OCI-LY3 (cell line): ENCODE results near the gene TIMP4.

Source experiments
- H2AFZ ChIP-seq: fragments of 200-600, 300-600 bp; shearing (Covaris generic); 2 replicates; pipeline ENCODE4 v1.6.0; 2014; ENCODE audit warnings: antibody characterized with exemption, low read depth, low read length
- H3K27ac ChIP-seq: fragments of 200-600, 300-600 bp; sonication (generic); 2 replicates; pipeline ENCODE4 v1.5.1; 2014; ENCODE audit warnings: mild to moderate bottlenecking, low read length, moderate library complexity, mixed read lengths
- H3K27me3 ChIP-seq: fragments of 200-600, 300-600 bp; sonication (generic); 2 replicates; pipeline ENCODE4 v1.6.1; 2014; ENCODE audit warnings: low read depth, low read length, mixed read lengths
- H3K36me3 ChIP-seq: fragments of 200-600, 300-600 bp; sonication (generic); replicated peaks from 2 replicates; pipeline ENCODE3; 2014; ENCODE audit warnings: low read depth, low read length, mixed read lengths
- H3K4me1 ChIP-seq: fragments of 300-600, 200-600 bp; sonication (generic); 2 replicates; pipeline ENCODE4 v1.6.1; 2014; ENCODE audit warnings: low read length, mixed read lengths
- H3K4me2 ChIP-seq: fragments of 200-600, 300-600 bp; sonication (generic); 2 replicates; pipeline ENCODE4 v1.6.1; 2014; ENCODE audit warnings: low read length, mixed read lengths
- H3K4me3 ChIP-seq: fragments of 300-600, 200-600 bp; sonication (generic); 2 replicates; pipeline ENCODE4 v1.5.1; 2014; ENCODE audit warnings: antibody characterized with exemption, mild to moderate bottlenecking, low read length, moderate library complexity
- H3K79me2 ChIP-seq: fragments of 300-600, 200-600 bp; shearing (Covaris generic); 2 replicates; pipeline ENCODE4 v1.6.1; 2014; ENCODE audit warnings: mild to moderate bottlenecking, low read length, mixed read lengths
- H3K9ac ChIP-seq: fragments of 300-600, 200-600 bp; shearing (Covaris generic); 2 replicates; pipeline ENCODE4 v1.6.0; 2014; ENCODE audit warnings: mild to moderate bottlenecking, low read length, moderate library complexity
- H3K9me3 ChIP-seq: fragments of 200-600, 300-600 bp; shearing (Covaris generic); 2 replicates; pipeline ENCODE4 v1.6.1; 2014; ENCODE audit warnings: low read length, mixed read lengths; ENCODE audit not compliant: insufficient read depth
- H4K20me1 ChIP-seq: fragments of 200-600, 300-600 bp; sonication (generic); 2 replicates; pipeline ENCODE4 v1.6.1; 2016; ENCODE audit warnings: low read length, mixed read lengths; ENCODE audit not compliant: insufficient read depth
- EZH2phosphoT487 ChIP-seq: fragments of 200-600 bp; shearing (Covaris generic); IDR thresholded peaks from 2 replicates; pipeline ENCODE4 v1.6.1; 2018; ENCODE audit warnings: antibody characterized with exemption, mixed run types, low read depth
- TF ChIP-seq, protein P1 (sequence below): fragments of 200-600, 300-600 bp; sonication (generic); IDR thresholded peaks from 2 replicates; pipeline ENCODE4 v1.5.1; 2014; ENCODE audit warnings: antibody characterized with exemption, low read length, low read depth

Gene TIMP4

DNA sequence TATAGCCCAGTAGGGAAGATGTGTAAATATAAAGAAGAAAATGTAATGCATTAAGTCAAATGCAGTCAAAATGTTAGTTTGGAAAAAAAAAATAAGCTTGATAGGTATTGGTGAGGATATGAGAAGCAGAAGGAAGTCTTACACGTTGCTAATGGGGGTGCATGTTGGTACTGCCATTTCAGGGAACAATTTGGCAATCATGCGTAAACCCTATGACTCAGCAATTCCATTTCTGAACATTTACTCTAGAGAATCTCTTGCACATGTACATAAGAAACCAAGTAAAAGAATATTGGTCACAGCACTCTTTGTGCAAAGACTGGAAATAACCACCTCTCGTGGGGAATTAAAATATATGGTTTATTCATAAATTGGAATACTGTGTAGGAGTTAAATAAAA lies 35.5 kb upstream of the TIMP4 start:
- Histone ChIP-seq H3K9ac (0 out of 2 replicates have a peak overlapping the region, but pooled peaks have one; percentile 0), H3K79me2 (no peaks in the 10 kb centered on the region), H4K20me1 (no peaks in the 10 kb centered on the region), H3K36me3 (no peaks in the 10 kb centered on the region), H3K4me2 (peak overlapping the region; percentile 64), H3K4me3 (peak overlapping the region; percentile 40), H3K27me3 (peaks cover 8% of the 10 kb centered on the region; the same call in 1 of the 2 replicates), H3K9me3 (no peaks in the 10 kb centered on the region), H2AFZ (no peak overlapping the region), H3K27ac (peak overlapping the region; percentile 68), H3K4me1 (peaks cover 69% of the 10 kb centered on the region)
- TF ChIP-seq, protein P1, sequence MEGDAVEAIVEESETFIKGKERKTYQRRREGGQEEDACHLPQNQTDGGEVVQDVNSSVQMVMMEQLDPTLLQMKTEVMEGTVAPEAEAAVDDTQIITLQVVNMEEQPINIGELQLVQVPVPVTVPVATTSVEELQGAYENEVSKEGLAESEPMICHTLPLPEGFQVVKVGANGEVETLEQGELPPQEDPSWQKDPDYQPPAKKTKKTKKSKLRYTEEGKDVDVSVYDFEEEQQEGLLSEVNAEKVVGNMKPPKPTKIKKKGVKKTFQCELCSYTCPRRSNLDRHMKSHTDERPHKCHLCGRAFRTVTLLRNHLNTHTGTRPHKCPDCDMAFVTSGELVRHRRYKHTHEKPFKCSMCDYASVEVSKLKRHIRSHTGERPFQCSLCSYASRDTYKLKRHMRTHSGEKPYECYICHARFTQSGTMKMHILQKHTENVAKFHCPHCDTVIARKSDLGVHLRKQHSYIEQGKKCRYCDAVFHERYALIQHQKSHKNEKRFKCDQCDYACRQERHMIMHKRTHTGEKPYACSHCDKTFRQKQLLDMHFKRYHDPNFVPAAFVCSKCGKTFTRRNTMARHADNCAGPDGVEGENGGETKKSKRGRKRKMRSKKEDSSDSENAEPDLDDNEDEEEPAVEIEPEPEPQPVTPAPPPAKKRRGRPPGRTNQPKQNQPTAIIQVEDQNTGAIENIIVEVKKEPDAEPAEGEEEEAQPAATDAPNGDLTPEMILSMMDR, result no peak
- no peak for TF ChIP-seq EZH2phosphoT487

DNA sequence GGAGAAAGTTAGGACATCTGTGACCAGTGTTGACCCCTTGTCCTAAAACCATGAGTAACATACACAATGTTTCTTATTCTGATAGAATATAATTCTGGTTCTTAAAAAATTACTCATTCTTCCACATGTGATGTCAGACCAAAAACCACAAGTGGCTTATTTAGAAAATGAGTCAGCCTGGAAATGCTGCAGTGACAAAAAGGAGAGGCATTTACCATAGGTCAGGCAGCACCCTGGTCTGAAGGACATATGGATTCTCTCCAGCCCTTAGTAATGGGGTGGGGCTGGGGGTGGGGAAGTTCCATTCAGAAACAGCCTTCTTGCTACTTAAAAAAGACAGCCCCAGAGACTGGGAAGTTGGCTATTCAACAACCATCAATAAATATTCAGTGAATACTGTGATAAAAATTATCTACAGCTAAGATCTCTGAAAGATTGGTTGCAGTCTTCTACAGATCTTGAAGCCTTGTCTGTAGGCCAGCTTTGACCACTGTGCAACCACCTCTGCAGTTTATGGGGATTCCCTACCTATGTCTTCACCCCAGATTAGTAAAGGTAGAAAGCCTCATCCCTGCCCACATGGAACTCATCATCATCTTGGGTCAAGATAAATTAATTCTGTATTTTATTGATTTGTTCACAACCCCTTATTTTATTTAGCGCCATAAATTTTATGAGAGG lies 34.9 kb upstream of the TIMP4 start:
- no peaks in the 10 kb centered on the region for H3K9me3 ChIP-seq
- H3K79me2 ChIP-seq, result no peaks in the 10 kb centered on the region
- peaks cover 9% of the 10 kb centered on the region; the same call in 1 of the 2 replicates for H3K27me3 ChIP-seq
- H3K4me3 ChIP-seq, result peak overlapping the region; percentile 40
- peak overlapping the region; percentile 64 for H3K4me2 ChIP-seq
- H3K27ac ChIP-seq, result peak overlapping the region; percentile 68
- H4K20me1 ChIP-seq, result no peaks in the 10 kb centered on the region
- H3K4me1 ChIP-seq, result peaks cover 72% of the 10 kb centered on the region
- TF ChIP-seq, protein P1, result no peak
- no peak for TF ChIP-seq EZH2phosphoT487
- no peaks in the 10 kb centered on the region for H3K36me3 ChIP-seq
- H2AFZ ChIP-seq, result no peak overlapping the region
- 0 out of 2 replicates have a peak overlapping the region, but pooled peaks have one; percentile 0 for H3K9ac ChIP-seq

DNA sequence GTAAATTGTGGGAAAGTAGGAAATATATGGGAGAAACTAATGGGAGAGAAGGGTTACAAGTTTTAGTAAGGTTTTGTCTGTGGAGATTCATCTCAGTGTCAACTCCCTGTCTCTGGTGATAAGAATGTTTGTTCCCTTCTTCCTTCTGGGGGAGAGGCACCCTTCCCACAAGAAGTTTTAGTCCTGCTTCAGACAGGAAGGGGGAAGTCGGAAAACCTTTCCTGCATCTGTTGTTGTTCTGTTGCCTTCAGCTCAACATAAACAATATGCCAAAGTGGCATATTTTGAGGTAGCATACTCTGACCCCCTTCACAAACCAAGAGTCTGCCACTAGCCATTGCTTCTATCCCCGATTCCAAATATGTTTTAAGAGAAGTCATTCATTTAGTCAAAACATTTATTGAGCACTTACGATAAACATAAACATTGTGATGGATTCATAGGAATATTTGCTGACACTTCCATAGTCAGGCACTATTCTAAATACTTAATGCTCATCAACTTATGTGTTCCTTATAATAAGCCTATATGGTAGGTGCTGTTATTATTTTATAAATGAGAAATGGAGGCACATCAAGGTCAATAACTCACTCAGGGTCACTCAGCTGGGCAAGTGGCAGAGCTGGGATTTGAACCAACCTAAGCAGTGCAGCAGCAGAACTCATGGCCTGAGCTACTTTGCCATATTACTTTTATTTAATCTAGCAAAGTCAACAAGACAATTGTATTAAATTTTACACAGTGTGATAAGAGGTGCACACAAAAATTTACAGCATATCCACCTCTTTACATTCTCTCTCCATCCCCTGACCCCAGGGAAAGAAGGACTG lies 34.2 kb upstream of the TIMP4 start:
- no peak overlapping the region for H3K9ac ChIP-seq
- H3K27ac ChIP-seq, result no peak overlapping the region
- peaks cover 76% of the 10 kb centered on the region for H3K4me1 ChIP-seq
- no peak for TF ChIP-seq EZH2phosphoT487
- TF ChIP-seq, protein P1, result no peak
- no peak overlapping the region for H2AFZ ChIP-seq
- H3K36me3 ChIP-seq, result no peaks in the 10 kb centered on the region
- H3K4me2 ChIP-seq, result peak overlapping the region; percentile 64
- no peaks in the 10 kb centered on the region for H3K79me2 ChIP-seq
- H3K4me3 ChIP-seq, result peak overlapping the region; percentile 8; the same call in 1 of the 2 replicates
- H4K20me1 ChIP-seq, result no peaks in the 10 kb centered on the region
- H3K9me3 ChIP-seq, result no peaks in the 10 kb centered on the region
- peaks cover 9% of the 10 kb centered on the region; the same call in 1 of the 2 replicates for H3K27me3 ChIP-seq

DNA sequence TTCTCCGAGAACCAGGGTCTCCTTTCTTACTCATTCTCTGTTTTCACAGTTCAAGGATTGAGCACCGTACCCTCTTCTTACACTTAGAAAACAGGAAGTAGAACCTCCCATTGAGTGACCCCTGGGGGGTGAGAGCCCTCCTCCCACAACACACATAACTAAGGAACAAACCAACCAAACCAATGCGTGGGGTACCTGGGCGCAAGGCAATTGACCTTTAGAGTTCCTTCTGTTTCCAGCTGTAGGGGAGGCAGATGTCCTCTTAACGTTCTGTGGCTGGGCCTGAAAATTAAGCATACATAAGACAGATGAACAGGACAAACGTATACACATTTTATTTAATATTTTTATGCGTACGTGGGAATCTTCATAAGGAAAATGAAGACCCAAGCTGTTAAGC lies 33.5 kb upstream of the TIMP4 start:
- Histone ChIP-seq H3K4me3 (no peak overlapping the region), H3K4me1 (peaks cover 76% of the 10 kb centered on the region), H3K27ac (no peak overlapping the region), H3K79me2 (no peaks in the 10 kb centered on the region), H3K9ac (no peak overlapping the region), H3K27me3 (peaks cover 11% of the 10 kb centered on the region), H2AFZ (no peak overlapping the region), H3K36me3 (no peaks in the 10 kb centered on the region), H3K4me2 (peak overlapping the region; percentile 7; the same call in 1 of the 2 replicates), H4K20me1 (no peaks in the 10 kb centered on the region), H3K9me3 (no peaks in the 10 kb centered on the region)
- no peak for TF ChIP-seq EZH2phosphoT487
- TF ChIP-seq, protein P1, result no peak
